Subcutaneous preadipocyte (primary cell): ENCODE measurements around the gene FSHB. TPM values are rescaled to one million over a fixed set of nuclear protein-coding genes. Genes with fewer than 3 reads are reported as not detected.

Experiments
- total RNA-seq: library from RNA; depleted of rRNA; stranded (reverse); fragments of >200 nt; gene quantifications from 2 replicates; pipeline ENCODE4 v1.2.3, GENCODE V29; 2012

FSHB gene
- total RNA-seq: not detected in 2 replicates

DNA sequence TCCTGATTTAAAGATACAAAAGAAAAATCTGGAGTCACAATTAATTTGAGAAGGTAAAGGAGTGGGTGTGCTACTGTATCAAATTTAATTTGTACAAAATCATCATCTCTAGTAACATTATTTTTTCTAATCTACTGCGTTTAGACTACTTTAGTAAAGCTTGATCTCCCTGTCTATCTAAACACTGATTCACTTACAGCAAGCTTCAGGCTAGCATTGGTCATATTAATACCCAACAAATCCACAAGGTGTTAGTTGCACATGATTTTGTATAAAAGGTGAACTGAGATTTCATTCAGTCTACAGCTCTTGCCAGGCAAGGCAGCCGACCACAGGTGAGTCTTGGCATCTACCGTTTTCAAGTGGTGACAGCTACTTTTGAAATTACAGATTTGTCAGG is at the start of gene FSHB:
FSHB (plus strand) TSS at position 301 of the 400 bp plus-strand sequence. CDS start 889 bp downstream, outside the sequence.

Other genes with a start within 250 kb of the FSHB start
- not detected in 2 replicates for gene KCNA4, start 214.0 kb upstream of the FSHB start, total RNA-seq
- gene ARL14EP, start 92.1 kb downstream of the FSHB start, total RNA-seq: 16.8 and 16.9 TPM in 2 replicates